ENCODE measurements around the gene INPP5D. TPM values are rescaled to one million over a fixed set of nuclear protein-coding genes. Genes with fewer than 3 reads are reported as not detected.
A peak's percentile ranks its signal among the peaks of the same experiment; 100 is the strongest.

The INPP5D gene
- total and polyA plus RNA-seq, 4 donors: 7.6 to 26.1 (median 25.3) TPM

DNA sequence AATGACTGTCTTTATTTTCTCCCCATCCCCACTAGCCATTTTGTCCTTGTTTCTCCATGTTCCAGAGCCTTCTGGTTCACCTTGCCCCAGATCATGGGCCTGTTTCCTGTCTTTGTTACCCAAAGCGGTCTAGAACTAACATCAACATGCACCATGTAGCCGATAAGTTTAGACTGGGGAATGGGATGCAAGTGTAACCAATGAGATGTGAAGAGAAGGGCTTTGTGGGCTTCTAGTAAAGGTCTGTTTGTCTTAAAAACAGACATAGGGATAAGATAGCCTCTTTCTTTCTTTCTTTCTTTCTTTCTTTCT lies 25.7 kb downstream of the INPP5D start:
- no peak for DNase-seq
- Histone ChIP-seq H3K27ac (ENCODE audit: low read depth in 1 of 2, low read length in 1 of 2) (peak overlapping the region; percentile 42 to 66), H3K36me3 (ENCODE audit: control insufficient read depth in 4 of 4, insufficient read depth in 4 of 4, low read length in 4 of 4) (no peaks in the 10 kb centered on the region), H3K9me3 (ENCODE audit: control insufficient read depth in 4 of 4, insufficient read depth in 3 of 4, low read length in 3 of 4) (no peaks in the 10 kb centered on the region), H3K4me3 (no peak overlapping the region), H3K9ac (ENCODE audit: insufficient read depth in 1 of 2, low read length in 2 of 2) (no peak overlapping the region), H3K27me3 (ENCODE audit: control insufficient read depth in 3 of 3, insufficient read depth in 3 of 3, low read length in 2 of 3) (no peaks in the 10 kb centered on the region), H3K4me1 (ENCODE audit: control insufficient read depth in 5 of 5, insufficient read depth in 5 of 5, low read length in 5 of 5) (peaks cover 0 to 15% (median 0%) of the 10 kb centered on the region in 5 donors)
- WGBS, 2 donors: 70 to 74% methylated on average over 2 of the region's 2 CpGs
- TF ChIP-seq, protein P1, sequence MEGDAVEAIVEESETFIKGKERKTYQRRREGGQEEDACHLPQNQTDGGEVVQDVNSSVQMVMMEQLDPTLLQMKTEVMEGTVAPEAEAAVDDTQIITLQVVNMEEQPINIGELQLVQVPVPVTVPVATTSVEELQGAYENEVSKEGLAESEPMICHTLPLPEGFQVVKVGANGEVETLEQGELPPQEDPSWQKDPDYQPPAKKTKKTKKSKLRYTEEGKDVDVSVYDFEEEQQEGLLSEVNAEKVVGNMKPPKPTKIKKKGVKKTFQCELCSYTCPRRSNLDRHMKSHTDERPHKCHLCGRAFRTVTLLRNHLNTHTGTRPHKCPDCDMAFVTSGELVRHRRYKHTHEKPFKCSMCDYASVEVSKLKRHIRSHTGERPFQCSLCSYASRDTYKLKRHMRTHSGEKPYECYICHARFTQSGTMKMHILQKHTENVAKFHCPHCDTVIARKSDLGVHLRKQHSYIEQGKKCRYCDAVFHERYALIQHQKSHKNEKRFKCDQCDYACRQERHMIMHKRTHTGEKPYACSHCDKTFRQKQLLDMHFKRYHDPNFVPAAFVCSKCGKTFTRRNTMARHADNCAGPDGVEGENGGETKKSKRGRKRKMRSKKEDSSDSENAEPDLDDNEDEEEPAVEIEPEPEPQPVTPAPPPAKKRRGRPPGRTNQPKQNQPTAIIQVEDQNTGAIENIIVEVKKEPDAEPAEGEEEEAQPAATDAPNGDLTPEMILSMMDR (IDR thresholded peaks at IDR 0.05; ENCODE audit: control extremely low read depth, extremely low read depth): no peak
- no peak for ATAC-seq (ENCODE audit: insufficient read depth, low FRiP score)

GRCh38 chr2:233087713-233088112 lies 27.6 kb downstream of the INPP5D start:
- WGBS, 2 donors: 54 to 73% methylated on average over 7 of the region's 7 CpGs
- DNase-seq: no peak
- Histone ChIP-seq H3K4me1 (ENCODE audit: control insufficient read depth in 5 of 5, insufficient read depth in 5 of 5, low read length in 5 of 5) (peaks cover 0 to 15% (median 0%) of the 10 kb centered on the region in 5 donors), H3K9me3 (ENCODE audit: control insufficient read depth in 4 of 4, insufficient read depth in 3 of 4, low read length in 3 of 4) (no peaks in the 10 kb centered on the region), H3K27me3 (ENCODE audit: control insufficient read depth in 3 of 3, insufficient read depth in 3 of 3, low read length in 2 of 3) (no peaks in the 10 kb centered on the region), H3K4me3 (no peak overlapping the region), H3K27ac (ENCODE audit: low read depth in 1 of 2, low read length in 1 of 2) (no peak overlapping the region), H3K36me3 (ENCODE audit: control insufficient read depth in 4 of 4, insufficient read depth in 4 of 4, low read length in 4 of 4) (no peaks in the 10 kb centered on the region), H3K9ac (ENCODE audit: insufficient read depth in 1 of 2, low read length in 2 of 2) (no peak overlapping the region)
- TF ChIP-seq, protein P1 (IDR thresholded peaks at IDR 0.05; ENCODE audit: control extremely low read depth, extremely low read depth): no peak
- ATAC-seq (ENCODE audit: insufficient read depth, low FRiP score): no peak

GRCh38 chr2:233088972-233089345 lies 28.8 kb downstream of the INPP5D start:
- H3K36me3 ChIP-seq (ENCODE audit: control insufficient read depth in 4 of 4, insufficient read depth in 4 of 4, low read length in 4 of 4): no peaks in the 10 kb centered on the region
- no peak for ATAC-seq (ENCODE audit: insufficient read depth, low FRiP score)
- no peaks in the 10 kb centered on the region for H3K9me3 ChIP-seq (ENCODE audit: control insufficient read depth in 4 of 4, insufficient read depth in 3 of 4, low read length in 3 of 4)
- WGBS, 2 donors: 85 to 93% methylated on average over 8 of the region's 8 CpGs
- H3K27ac ChIP-seq (ENCODE audit: low read depth in 1 of 2, low read length in 1 of 2): peak overlapping the region in 1 of 2 donors; percentile 33
- no peaks in the 10 kb centered on the region for H3K27me3 ChIP-seq (ENCODE audit: control insufficient read depth in 3 of 3, insufficient read depth in 3 of 3, low read length in 2 of 3)
- H3K9ac ChIP-seq (ENCODE audit: insufficient read depth in 1 of 2, low read length in 2 of 2): no peak overlapping the region
- H3K4me3 ChIP-seq: no peak overlapping the region
- no peak for DNase-seq
- TF ChIP-seq, protein P1 (IDR thresholded peaks at IDR 0.05; ENCODE audit: control extremely low read depth, extremely low read depth): no peak
- H3K4me1 ChIP-seq (ENCODE audit: control insufficient read depth in 5 of 5, insufficient read depth in 5 of 5, low read length in 5 of 5): peaks cover 0 to 8% (median 0%) of the 10 kb centered on the region in 5 donors

- Histone ChIP-seq H3K9ac (ENCODE audit: insufficient read depth in 1 of 2, low read length in 2 of 2) (no peak overlapping the region), H3K36me3 (ENCODE audit: control insufficient read depth in 4 of 4, insufficient read depth in 4 of 4, low read length in 4 of 4) (no peaks in the 10 kb centered on the region), H3K9me3 (ENCODE audit: control insufficient read depth in 4 of 4, insufficient read depth in 3 of 4, low read length in 3 of 4) (no peaks in the 10 kb centered on the region), H3K4me1 (ENCODE audit: control insufficient read depth in 5 of 5, insufficient read depth in 5 of 5, low read length in 5 of 5) (peaks cover 0 to 8% (median 0%) of the 10 kb centered on the region in 5 donors), H3K27ac (ENCODE audit: low read depth in 1 of 2, low read length in 1 of 2) (no peak overlapping the region), H3K4me3 (no peak overlapping the region), H3K27me3 (ENCODE audit: control insufficient read depth in 3 of 3, insufficient read depth in 3 of 3, low read length in 2 of 3) (peaks cover 0 to 2% (median 2%) of the 10 kb centered on the region in 3 donors)
- ATAC-seq (ENCODE audit: insufficient read depth, low FRiP score): no peak
- WGBS, 2 donors: 91 to 96% methylated on average over 11 of the region's 11 CpGs
- TF ChIP-seq, protein P1 (IDR thresholded peaks at IDR 0.05; ENCODE audit: control extremely low read depth, extremely low read depth): no peak
- DNase-seq: no peak
Measured at GRCh38 chr2:233089851-233090250, 29.7 kb downstream of the INPP5D start.

Measured in lung (tissue), 12 donors.